ENCODE measurements around the gene KCNAB3. TPM values are rescaled to one million over a fixed set of nuclear protein-coding genes. Genes with fewer than 3 reads are reported as not detected.
A peak's percentile ranks its signal among the peaks of the same experiment; 100 is the strongest.
"Not testable (repeated sequence)": the region's sequence is repeated elsewhere in the genome, so short reads cannot be mapped to it uniquely, and the experiment has no call there.

Gene KCNAB3
- total RNA-seq = 0.82 TPM

GRCh38 chr17:7929158-7930023, at the start of gene KCNAB3:
TSS of gene KCNAB3 (minus strand) at chr17:7929856. CDS start at chr17:7929435, 421 bp downstream.
- peak; percentile 90 for DNase-seq

- no peak for DNase-seq
Observed at GRCh38 chr17:7977805-7978204, 48.1 kb upstream of the KCNAB3 start.

GRCh38 chr17:7977039-7977438, 47.4 kb upstream of the KCNAB3 start:
- DNase-seq = no peak

- DNase-seq = no peak
Observed at GRCh38 chr17:7974638-7975131, 45.0 kb upstream of the KCNAB3 start.

GRCh38 chr17:7972131-7972785, 42.6 kb upstream of the KCNAB3 start:
- no peak for DNase-seq

GRCh38 chr17:7971651-7972050, 42.0 kb upstream of the KCNAB3 start:
- DNase-seq = no peak

GRCh38 chr17:7969433-7969832, 39.8 kb upstream of the KCNAB3 start:
- DNase-seq = no peak

- DNase-seq = no peak
Observed at GRCh38 chr17:7967751-7968150, 38.1 kb upstream of the KCNAB3 start.

GRCh38 chr17:7961421-7961820, 31.8 kb upstream of the KCNAB3 start:
- no peak for DNase-seq

GRCh38 chr17:7959503-7960253, 30.0 kb upstream of the KCNAB3 start:
- no peak for DNase-seq

- peak; percentile 90 for DNase-seq
Observed at GRCh38 chr17:7956228-7956965, 26.7 kb upstream of the KCNAB3 start.

GRCh38 chr17:7955414-7956227, 26.0 kb upstream of the KCNAB3 start:
- DNase-seq = no peak

GRCh38 chr17:7953266-7953665, 23.6 kb upstream of the KCNAB3 start:
- not testable (repeated sequence) for DNase-seq

GRCh38 chr17:7951143-7951792, 21.6 kb upstream of the KCNAB3 start:
- DNase-seq = no peak

- DNase-seq = no peak
Observed at GRCh38 chr17:7950578-7950977, 20.9 kb upstream of the KCNAB3 start.

GRCh38 chr17:7947651-7948050, 18.0 kb upstream of the KCNAB3 start:
- DNase-seq = no peak

- no peak for DNase-seq
Observed at GRCh38 chr17:7946441-7946840, 16.8 kb upstream of the KCNAB3 start.

- DNase-seq = no peak
Observed at GRCh38 chr17:7945651-7946050, 16.0 kb upstream of the KCNAB3 start.

GRCh38 chr17:7944326-7944725, 14.7 kb upstream of the KCNAB3 start:
- peak; percentile 64 for DNase-seq

- no peak for DNase-seq
Observed at GRCh38 chr17:7943291-7943690, 13.6 kb upstream of the KCNAB3 start.

- no peak for DNase-seq
Observed at GRCh38 chr17:7940743-7941142, 11.1 kb upstream of the KCNAB3 start.
